ENCODE data around the gene APOL6.
"Not testable (repeated sequence)": the region's sequence is repeated elsewhere in the genome, so short reads cannot be mapped to it uniquely, and the experiment has no call there.

Gene APOL6

GRCh38 chr22:35617137-35617755 is 31.0 kb upstream of the APOL6 start, which contains the start of gene MB:
TSS of gene MB (minus strand) at chr22:35617329. CDS start at chr22:35617257, 72 bp downstream.
- in situ Hi-C loops (cut with MboI; ENCODE audit: low sequenced_read_pairs): no loop called here

DNA sequence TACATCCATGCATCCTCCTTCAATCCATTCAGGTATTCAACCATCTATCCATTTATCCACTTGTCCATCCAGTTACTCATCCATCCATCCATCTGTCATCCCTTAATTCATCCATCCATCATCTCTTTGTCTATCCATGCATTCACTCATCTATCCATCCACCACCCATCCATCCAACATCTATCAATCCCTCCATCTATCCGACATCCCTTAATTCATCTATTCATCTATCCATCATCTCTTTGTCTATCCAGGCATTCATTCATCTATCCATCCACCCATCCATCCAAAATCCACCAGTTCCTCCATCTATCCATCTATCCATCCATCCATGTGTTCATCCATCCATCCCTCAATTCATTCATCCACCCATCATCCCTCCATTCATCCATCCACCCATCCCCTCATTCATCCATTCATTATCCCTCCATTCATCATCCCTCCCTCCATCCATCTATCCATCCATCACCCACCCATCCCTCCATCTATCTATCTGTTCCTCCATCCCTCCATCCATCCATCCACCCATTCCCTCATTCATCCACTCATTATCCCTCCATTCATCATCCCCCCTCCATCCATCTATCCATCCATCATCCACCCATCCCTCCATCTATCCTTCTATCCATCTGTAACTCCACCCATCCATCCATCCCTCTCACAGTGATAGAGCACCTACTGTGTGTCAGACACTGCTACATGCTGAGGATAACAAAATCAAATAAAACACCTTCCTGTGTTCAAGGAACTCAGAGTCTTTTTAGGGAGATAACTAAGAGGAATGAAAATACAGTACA is 29.6 kb upstream of the APOL6 start:
- in situ Hi-C loops (cut with MboI; ENCODE audit: low sequenced_read_pairs): no loop called here

GRCh38 chr22:35619336-35620094 is 28.7 kb upstream of the APOL6 start:
- in situ Hi-C loops (cut with MboI; ENCODE audit: low sequenced_read_pairs): no loop called here

- in situ Hi-C loops (cut with MboI; ENCODE audit: low sequenced_read_pairs): no loop called here
These were observed 27.5 kb upstream of the APOL6 start for GRCh38 chr22:35620624-35621251.

GRCh38 chr22:35621451-35621850 is 26.8 kb upstream of the APOL6 start:
- in situ Hi-C loops (cut with MboI; ENCODE audit: low sequenced_read_pairs): no loop called here

DNA sequence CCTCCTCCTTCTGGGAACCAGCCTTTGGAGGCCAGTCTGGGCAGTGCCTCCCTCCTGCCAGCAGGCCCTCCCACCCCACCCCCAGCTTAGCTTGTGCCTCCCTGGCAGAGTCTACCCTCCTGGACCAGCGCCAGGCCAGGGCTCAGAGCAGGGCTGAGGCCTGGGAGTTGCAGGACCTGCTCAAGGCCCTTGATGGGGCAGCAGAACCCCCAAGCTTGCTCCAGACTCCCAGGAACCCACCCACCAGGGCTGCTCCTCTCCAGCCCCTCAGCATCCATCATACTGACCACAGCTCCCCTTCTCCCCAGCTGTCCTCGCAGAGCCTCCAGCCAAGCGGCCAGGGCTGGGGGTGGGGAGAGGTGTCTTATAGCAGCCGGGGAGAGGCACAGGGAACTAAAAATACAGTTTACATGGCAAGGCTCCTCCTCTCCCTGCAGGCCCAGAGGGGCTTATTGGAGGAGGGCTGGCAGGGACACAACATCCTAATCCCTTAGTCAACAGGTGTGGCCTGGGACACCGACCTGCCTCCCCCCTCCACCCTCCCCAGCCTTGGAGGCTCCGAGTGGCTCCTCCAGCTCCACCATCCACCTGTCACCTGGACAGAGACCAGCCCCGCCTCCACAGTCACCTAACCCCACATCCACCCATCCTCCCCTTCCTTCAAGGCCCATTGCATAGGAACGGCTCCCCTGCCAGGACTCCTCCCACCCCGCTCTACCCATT is 25.9 kb upstream of the APOL6 start:
- in situ Hi-C loops (cut with MboI; ENCODE audit: low sequenced_read_pairs): no loop called here

DNA sequence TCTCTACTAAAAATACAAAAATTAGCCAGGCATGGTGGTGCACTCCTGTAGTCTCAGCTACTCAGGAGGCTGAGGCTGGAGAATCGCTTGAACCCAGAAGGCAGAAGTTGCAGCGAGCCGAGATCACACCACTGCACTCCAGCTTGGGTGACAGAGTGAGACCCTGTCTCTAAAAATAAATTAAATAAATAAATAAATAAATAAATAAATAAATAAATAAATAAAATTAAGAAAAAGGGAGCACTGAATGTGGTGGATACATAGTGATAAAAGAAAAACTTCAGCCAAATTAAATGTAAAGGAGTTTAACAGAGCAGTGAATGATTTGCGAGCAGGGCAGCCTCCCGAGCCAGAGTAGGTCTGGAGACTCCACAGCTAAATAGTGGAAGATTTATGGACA is 24.4 kb upstream of the APOL6 start:
- in situ Hi-C loops (cut with MboI; ENCODE audit: low sequenced_read_pairs): not testable (repeated sequence)

DNA sequence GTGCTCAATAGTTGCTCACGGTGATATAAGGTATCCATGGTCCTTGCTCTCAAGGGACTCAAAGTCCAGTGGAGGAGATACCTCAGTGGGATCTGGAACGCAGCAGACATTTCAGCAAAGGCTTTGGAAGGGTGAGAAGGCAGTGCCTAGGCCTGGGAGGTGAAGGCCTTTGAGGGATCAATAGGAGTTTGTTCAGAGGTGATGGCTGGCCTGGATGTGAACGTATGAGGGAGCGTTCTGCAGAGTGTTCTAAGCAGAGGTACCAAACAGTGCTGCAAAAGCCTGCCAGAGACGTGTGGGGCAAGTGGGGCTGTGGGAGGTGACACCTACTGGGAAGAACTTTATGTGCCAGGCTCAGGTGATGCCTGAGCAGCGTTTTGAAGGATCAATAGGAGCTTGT is 23.7 kb upstream of the APOL6 start:
- in situ Hi-C loops (cut with MboI; ENCODE audit: low sequenced_read_pairs): no loop called here

DNA sequence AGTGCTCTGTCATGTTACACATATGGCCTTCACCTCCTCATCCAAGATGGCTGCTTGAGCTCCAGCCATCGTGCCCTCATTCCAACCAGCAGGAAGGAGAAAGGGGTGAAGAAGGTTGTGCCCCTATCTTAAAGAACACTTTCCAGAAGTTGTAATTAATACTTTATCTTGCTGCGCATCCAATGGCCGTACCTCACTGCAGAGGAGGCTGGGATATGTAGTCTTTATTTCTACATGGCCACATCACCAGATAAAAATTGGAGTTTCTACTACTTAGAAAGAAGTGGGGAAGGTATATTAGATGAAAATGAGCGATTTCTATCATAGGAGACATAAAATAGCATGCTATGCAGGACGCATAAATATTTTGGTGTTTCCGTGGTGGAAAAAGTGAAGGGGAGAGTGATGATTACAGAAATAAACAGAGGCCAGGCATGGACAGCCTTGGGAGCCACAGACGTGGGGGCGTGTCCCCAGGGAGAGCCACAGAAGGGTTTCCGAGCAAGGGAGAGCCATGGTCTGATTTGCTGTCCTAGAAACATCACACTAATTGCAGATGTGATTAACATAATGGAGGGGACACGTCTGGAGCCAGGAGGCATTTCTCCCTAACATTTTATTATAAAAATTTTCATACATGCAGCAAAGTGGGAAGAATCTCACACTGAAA is 22.3 kb upstream of the APOL6 start:
- in situ Hi-C loops (cut with MboI; ENCODE audit: low sequenced_read_pairs): no loop called here

GRCh38 chr22:35627267-35628041 is 20.8 kb upstream of the APOL6 start:
- in situ Hi-C loops (cut with MboI; ENCODE audit: low sequenced_read_pairs): no loop called here

GRCh38 chr22:35628732-35629131 is 19.5 kb upstream of the APOL6 start:
- in situ Hi-C loops (cut with MboI; ENCODE audit: low sequenced_read_pairs): no loop called here

DNA sequence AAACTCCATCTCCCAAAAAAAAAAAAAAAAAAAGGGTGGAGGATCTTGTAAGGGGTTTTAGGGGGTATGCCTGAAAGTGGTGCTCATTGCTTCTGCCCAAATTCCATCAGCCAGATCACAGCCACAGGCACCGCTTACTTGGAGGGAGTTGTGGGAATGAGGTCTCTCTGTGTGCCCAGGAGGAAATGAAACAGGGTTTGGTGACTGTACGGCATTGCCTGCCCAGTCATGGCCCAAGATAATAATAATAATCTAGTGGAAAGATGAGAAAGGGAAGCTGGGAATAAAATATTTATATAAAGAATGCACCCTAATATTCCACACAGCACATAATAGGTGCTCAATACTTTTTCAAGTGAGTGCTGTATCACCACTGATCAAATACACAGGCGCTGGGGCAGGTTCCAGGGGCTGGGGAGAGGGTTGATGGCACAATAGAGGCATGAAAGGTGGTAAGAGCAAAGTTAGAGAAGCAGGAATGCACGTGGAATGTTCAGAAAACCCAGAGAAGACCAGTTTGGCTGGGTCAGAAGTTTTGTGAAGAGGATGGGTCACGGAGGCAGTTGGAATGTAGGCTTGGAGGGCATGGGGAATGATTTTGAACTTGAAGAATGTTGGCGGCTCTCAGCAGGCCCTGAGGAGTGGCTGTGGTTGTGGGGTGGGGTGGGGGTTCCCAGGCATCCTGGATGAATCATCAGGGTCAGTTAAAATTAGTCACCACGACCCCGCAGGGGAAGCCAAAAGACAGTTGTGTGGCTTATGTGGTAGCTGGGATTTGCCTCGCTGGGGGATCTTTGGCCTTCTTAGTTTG is 18.6 kb upstream of the APOL6 start:
- in situ Hi-C loops (cut with MboI; ENCODE audit: low sequenced_read_pairs): no loop called here

DNA sequence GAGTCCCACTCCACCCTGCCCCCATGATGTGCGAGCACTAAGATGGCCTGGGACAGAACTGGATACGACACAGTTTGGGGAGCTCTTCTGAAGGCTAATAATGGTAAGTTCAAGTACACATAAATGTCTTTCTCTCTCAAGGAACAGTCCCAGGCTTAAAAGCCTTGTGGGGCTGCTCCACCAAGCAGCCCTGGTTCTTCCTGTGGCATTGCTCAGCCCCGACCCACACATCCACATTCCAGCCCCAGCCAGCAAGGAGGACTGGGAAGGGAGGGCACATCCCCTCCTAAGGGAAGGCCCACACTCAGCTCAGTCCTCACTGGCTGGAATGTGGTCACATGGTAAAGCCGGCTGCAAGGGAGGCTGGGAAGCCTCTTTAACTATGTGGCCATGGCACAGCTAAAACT is 17.9 kb upstream of the APOL6 start:
- in situ Hi-C loops (cut with MboI; ENCODE audit: low sequenced_read_pairs): no loop called here

DNA sequence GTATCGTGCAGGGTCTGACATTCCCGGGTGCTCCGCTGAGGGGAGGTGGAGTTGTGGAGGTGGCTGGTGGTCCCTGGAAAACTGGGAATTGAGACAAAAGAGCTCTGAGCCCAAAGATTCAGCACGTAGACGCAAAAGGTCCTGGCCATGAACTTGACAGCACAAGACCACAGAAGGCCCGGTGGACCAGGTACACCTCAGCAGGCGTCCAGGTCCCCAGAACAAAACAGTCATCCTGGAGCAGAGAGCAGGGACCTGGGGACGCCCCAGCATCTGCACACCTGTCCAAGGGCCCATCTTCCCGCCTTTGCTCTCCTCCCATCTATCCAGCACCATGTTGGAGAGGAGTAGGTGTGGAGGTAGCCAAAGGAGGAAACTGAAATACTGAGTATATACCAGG is 17.4 kb upstream of the APOL6 start:
- in situ Hi-C loops (cut with MboI; ENCODE audit: low sequenced_read_pairs): no loop called here

- in situ Hi-C loops (cut with MboI; ENCODE audit: low sequenced_read_pairs): no loop called here
These were observed 16.6 kb upstream of the APOL6 start for GRCh38 chr22:35631597-35631996.

GRCh38 chr22:35632935-35633334 is 15.3 kb upstream of the APOL6 start:
- in situ Hi-C loops (cut with MboI; ENCODE audit: low sequenced_read_pairs): no loop called here

DNA sequence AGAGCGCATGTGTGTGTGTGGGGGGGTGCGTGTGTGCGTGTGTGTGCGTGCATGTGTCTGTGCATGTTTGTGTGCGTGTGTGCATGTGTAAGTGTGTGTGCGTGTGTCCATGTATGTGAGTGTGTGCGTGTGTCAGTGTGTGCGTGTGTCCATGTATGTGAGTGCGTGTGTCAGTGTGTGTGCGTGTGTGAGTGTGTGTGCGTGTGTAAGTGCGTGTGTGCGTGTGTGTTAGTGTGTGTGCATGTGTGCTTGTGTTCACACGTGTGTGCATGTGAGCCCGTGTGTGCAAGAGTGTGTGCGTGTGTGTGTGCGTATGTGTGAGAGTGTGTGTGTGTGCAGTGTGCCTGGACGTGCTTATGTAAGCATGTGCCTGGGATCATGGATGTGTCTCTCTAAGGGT is 14.7 kb upstream of the APOL6 start:
- in situ Hi-C loops (cut with MboI; ENCODE audit: low sequenced_read_pairs): no loop called here

DNA sequence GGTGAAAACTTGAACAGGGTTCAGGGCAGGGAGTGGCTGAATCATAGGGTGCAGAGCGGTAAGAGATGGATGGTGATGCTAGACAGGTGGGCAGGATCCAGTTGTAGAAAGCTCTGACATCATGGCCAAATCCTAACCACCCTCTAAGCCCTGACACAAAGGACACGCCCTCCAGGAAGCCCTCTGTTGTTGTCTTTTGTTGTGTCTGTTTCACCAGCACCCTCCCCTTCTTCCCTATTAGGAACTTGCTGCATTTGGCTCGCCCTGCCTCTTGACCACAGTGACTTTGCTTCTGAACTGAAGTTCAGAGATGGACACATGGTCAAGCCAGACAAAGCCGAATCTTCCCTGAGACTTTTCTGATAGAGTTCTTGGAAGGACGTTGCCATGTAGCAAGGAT is 14.2 kb upstream of the APOL6 start:
- in situ Hi-C loops (cut with MboI; ENCODE audit: low sequenced_read_pairs): no loop called here
